HepG2 (cell line): Measurements from ENCODE around the gene RPTOR. TPM values are rescaled to one million over a fixed set of nuclear protein-coding genes. Genes with fewer than 3 reads are reported as not detected.

ENCODE experiments used
- CBFB ChIP-seq: sonication (generic); formaldehyde crosslinking; IDR thresholded peaks from 2 replicates; pipeline ENCODE4 v1.4.0; 2020; ENCODE audit warnings: missing genetic modification reagents
- CBX5 ChIP-seq: sonication (generic); formaldehyde crosslinking; IDR thresholded peaks from 2 replicates; pipeline ENCODE4 v1.4.0; 2020; ENCODE audit warnings: missing genetic modification reagents, borderline replicate concordance
- KAT2B ChIP-seq: fragments of 150-350 bp; IDR thresholded peaks from 2 replicates; pipeline ENCODE4 v1.6.1; 2014; ENCODE audit warnings: low read depth, low read length, borderline replicate concordance
- KLF16 ChIP-seq, 2 experiments: sonication (generic) in 1 of 2; formaldehyde crosslinking in 1 of 2; IDR thresholded peaks; 2 replicates each; pipeline versions ENCODE4 v1.6.1 to v1.8.0; 2016 to 2023; ENCODE audit warnings: missing genetic modification reagents in 2 of 2, missing compliant biosample characterization in 1 of 2
- PPARG ChIP-seq: conservative IDR thresholded peaks from 2 replicates; pipeline ENCODE4 v1.6.1; 2016; ENCODE audit warnings: missing biosample characterization, missing genetic modification reagents
- SAFB2 ChIP-seq: sonication (generic); formaldehyde crosslinking; IDR thresholded peaks from 2 replicates; pipeline ENCODE4 v1.5.1; 2020; ENCODE audit warnings: missing genetic modification reagents, low read depth, mild to moderate bottlenecking, borderline replicate concordance
- SALL1 ChIP-seq: sonication (generic); formaldehyde crosslinking; IDR thresholded peaks from 2 replicates; pipeline ENCODE4 v1.8.0; 2022; ENCODE audit warnings: mild to moderate bottlenecking, missing genetic modification reagents
- SOX5 ChIP-seq: IDR thresholded peaks from 2 replicates; pipeline ENCODE4 v1.6.1; 2016; ENCODE audit warnings: borderline replicate concordance
- SP140L ChIP-seq: sonication (generic); formaldehyde crosslinking; IDR thresholded peaks from 2 replicates; pipeline ENCODE4 v1.4.0; 2020; ENCODE audit warnings: missing genetic modification reagents, borderline replicate concordance
- SSRP1 ChIP-seq: IDR thresholded peaks from 2 replicates; pipeline ENCODE4 v1.6.1; 2016; ENCODE audit warnings: control low read depth
- STAT5B ChIP-seq: sonication (generic); formaldehyde crosslinking; IDR thresholded peaks from 2 replicates; pipeline ENCODE4 v1.4.0; 2020; ENCODE audit warnings: missing genetic modification reagents
- TBX3 ChIP-seq: fragments of 450-650 bp; IDR thresholded peaks from 2 replicates; pipeline ENCODE4 v1.6.1; 2017; ENCODE audit warnings: antibody characterized with exemption, mild to moderate bottlenecking, inconsistent platforms, borderline replicate concordance
- ZFP1 ChIP-seq: IDR thresholded peaks from 2 replicates; pipeline ENCODE4 v1.6.1; 2016
- ZFP82 ChIP-seq: sonication (generic); formaldehyde crosslinking; IDR thresholded peaks from 2 replicates; pipeline ENCODE4 v1.5.1; 2020; ENCODE audit warnings: mild to moderate bottlenecking, missing genetic modification reagents, borderline replicate concordance
- ZNF24 ChIP-seq: fragments of 450-650 bp; IDR thresholded peaks from 2 replicates; pipeline ENCODE4 v1.6.1; 2017; ENCODE audit warnings: antibody characterized with exemption, mild to moderate bottlenecking
- ZNF367 ChIP-seq: sonication (generic); formaldehyde crosslinking; IDR thresholded peaks from 2 replicates; pipeline ENCODE4 v1.4.0; 2020; ENCODE audit warnings: missing genetic modification reagents, borderline replicate concordance
- ZNF781 ChIP-seq: sonication (generic); formaldehyde crosslinking; IDR thresholded peaks from 2 replicates; pipeline ENCODE4 v1.5.1; 2020; ENCODE audit warnings: borderline replicate concordance, mild to moderate bottlenecking, missing genetic modification reagents; ENCODE audit errors: not compliant biosample characterization
- ZNF816 ChIP-seq: sonication (generic); formaldehyde crosslinking; IDR thresholded peaks from 2 replicates; pipeline ENCODE4 v1.8.0; 2022; ENCODE audit warnings: missing genetic modification reagents, mild to moderate bottlenecking, borderline replicate concordance
- polyA plus RNA-seq, 8 experiments: library from polyadenylated mRNA; depleted of rRNA in 3 of 8; stranded (reverse) in 7 of 8; unstranded in 1 of 8; fragments of >200 nt; fragmentation: Illumina TruSeq in 4 of 8; extraction: Trizol in 4 of 8; gene quantifications; 2 replicates each; pipeline versions ENCODE4 v1.2.1 to v1.2.3, GENCODE V29; 2011 to 2016; ENCODE audit warnings: low read depth in 4 of 8, missing spikeins in 1 of 8, mixed read lengths in 1 of 8; ENCODE audit not compliant: insufficient read depth in 1 of 8
- total RNA-seq, 5 experiments: library from RNA; depleted of rRNA; stranded (reverse); fragments of >200 nt; fragmentation: Illumina TruSeq; extraction: Trizol; gene quantifications; 2 replicates each; pipeline ENCODE4 v1.2.3, GENCODE V29; 2016; ENCODE audit warnings: low read depth in 1 of 5
- TF ChIP-seq, protein P1 (sequence below): sonication (generic); formaldehyde crosslinking; IDR thresholded peaks from 2 replicates; pipeline ENCODE4 v1.5.0; 2020; ENCODE audit warnings: mild to moderate bottlenecking, missing genetic modification reagents, borderline replicate concordance
- TF ChIP-seq, protein P2 (sequence below): sonication (generic); formaldehyde crosslinking; IDR thresholded peaks from 2 replicates; pipeline ENCODE4 v1.8.0; 2022; ENCODE audit warnings: missing genetic modification reagents, mild to moderate bottlenecking, inconsistent platforms, borderline replicate concordance
- TF ChIP-seq, protein P3 (sequence below): sonication (generic); formaldehyde crosslinking; IDR thresholded peaks from 2 replicates; pipeline ENCODE4 v1.8.0; 2022; ENCODE audit warnings: mild to moderate bottlenecking, missing genetic modification reagents

The RPTOR gene
- total and polyA plus RNA-seq, 2 of the 13 experiments (the other 11 are each of a cell fraction or from before 2014, with no cell fraction given), result 6.6 to 25.3 TPM

DNA sequence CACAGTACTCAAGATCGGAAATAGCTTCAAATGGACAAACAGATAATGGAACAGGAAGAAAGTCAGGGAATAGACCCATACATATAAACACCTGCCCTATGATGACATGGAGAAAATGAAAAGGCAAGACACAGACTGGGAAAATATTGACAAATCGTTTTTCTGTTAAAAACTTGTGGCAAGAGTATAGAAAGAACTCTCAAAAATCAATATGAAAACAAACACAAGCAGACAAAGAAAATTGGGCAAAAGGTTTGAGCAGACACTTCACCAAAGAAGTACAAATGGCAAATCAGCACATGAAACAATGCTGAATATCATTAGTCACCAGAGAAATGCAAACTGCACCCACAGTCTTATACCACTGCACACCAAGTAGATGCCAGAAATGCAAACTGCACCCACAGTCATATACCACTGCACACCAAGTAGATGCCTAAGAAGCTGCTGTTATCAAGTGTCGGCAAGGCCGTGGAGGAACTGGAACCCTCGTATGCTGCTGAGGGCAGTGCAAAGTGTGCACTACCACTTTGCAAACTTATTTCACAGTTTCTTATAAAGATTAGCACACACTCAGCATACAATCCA is 323.5 kb downstream of the RPTOR start (continued):
- TF ChIP-seq ZFP82 (CRISPR knock-in tag), result no peak
- TF ChIP-seq SSRP1, result no peak
- TF ChIP-seq STAT5B (CRISPR knock-in tag), result no peak
- no peak for TF ChIP-seq ZNF367
- TF ChIP-seq CBX5 (CRISPR knock-in tag), result no peak
- TF ChIP-seq PPARG (CRISPR knock-in tag), result peak; percentile 87
- no peak for TF ChIP-seq ZFP1 (CRISPR knock-in tag)
- TF ChIP-seq, protein P1, sequence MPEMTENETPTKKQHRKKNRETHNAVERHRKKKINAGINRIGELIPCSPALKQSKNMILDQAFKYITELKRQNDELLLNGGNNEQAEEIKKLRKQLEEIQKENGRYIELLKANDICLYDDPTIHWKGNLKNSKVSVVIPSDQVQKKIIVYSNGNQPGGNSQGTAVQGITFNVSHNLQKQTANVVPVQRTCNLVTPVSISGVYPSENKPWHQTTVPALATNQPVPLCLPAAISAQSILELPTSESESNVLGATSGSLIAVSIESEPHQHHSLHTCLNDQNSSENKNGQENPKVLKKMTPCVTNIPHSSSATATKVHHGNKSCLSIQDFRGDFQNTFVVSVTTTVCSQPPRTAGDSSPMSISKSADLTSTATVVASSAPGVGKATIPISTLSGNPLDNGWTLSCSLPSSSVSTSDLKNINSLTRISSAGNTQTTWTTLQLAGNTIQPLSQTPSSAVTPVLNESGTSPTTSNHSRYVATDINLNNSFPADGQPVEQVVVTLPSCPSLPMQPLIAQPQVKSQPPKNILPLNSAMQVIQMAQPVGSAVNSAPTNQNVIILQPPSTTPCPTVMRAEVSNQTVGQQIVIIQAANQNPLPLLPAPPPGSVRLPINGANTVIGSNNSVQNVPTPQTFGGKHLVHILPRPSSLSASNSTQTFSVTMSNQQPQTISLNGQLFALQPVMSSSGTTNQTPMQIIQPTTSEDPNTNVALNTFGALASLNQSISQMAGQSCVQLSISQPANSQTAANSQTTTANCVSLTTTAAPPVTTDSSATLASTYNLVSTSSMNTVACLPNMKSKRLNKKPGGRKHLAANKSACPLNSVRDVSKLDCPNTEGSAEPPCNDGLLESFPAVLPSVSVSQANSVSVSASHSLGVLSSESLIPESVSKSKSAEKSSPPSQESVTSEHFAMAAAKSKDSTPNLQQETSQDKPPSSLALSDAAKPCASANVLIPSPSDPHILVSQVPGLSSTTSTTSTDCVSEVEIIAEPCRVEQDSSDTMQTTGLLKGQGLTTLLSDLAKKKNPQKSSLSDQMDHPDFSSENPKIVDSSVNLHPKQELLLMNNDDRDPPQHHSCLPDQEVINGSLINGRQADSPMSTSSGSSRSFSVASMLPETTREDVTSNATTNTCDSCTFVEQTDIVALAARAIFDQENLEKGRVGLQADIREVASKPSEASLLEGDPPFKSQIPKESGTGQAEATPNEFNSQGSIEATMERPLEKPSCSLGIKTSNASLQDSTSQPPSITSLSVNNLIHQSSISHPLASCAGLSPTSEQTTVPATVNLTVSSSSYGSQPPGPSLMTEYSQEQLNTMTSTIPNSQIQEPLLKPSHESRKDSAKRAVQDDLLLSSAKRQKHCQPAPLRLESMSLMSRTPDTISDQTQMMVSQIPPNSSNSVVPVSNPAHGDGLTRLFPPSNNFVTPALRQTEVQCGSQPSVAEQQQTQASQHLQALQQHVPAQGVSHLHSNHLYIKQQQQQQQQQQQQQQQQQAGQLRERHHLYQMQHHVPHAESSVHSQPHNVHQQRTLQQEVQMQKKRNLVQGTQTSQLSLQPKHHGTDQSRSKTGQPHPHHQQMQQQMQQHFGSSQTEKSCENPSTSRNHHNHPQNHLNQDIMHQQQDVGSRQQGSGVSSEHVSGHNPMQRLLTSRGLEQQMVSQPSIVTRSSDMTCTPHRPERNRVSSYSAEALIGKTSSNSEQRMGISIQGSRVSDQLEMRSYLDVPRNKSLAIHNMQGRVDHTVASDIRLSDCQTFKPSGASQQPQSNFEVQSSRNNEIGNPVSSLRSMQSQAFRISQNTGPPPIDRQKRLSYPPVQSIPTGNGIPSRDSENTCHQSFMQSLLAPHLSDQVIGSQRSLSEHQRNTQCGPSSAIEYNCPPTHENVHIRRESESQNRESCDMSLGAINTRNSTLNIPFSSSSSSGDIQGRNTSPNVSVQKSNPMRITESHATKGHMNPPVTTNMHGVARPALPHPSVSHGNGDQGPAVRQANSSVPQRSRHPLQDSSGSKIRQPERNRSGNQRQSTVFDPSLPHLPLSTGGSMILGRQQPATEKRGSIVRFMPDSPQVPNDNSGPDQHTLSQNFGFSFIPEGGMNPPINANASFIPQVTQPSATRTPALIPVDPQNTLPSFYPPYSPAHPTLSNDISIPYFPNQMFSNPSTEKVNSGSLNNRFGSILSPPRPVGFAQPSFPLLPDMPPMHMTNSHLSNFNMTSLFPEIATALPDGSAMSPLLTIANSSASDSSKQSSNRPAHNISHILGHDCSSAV (CRISPR knock-in tag), result no peak
- no peak for TF ChIP-seq SAFB2 (CRISPR knock-in tag)
- no peak for TF ChIP-seq ZNF24
- TF ChIP-seq CBFB (CRISPR knock-in tag), result no peak
- peak; percentile 38; the same call in 1 of the 2 replicates for TF ChIP-seq SOX5 (CRISPR knock-in tag)
- TF ChIP-seq, protein P2, sequence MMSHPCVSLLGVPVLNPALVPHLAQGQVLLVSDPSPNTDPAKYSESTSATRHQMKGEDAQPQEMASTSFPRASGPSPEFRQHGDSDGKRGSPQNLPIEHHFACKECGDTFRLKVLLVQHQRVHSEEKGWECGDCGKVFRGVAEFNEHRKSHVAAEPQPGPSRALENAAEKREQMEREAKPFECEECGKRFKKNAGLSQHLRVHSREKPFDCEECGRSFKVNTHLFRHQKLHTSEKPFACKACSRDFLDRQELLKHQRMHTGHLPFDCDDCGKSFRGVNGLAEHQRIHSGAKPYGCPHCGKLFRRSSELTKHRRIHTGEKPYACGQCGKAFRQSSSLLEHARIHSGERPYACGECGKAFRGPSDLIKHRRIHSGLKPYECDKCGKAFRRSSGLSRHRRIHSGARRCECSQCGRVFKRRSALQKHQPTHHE (CRISPR knock-in tag), result no peak
- no peak for TF ChIP-seq KLF16 (CRISPR knock-in tag; IDR thresholded peaks at IDR 0.05)
- TF ChIP-seq KAT2B, result peak; percentile 45; the same call in 1 of the 2 replicates
- TF ChIP-seq ZNF816, result no peak
- TF ChIP-seq SALL1, result no peak
- no peak for TF ChIP-seq SP140L (CRISPR knock-in tag)
- TF ChIP-seq TBX3, result peak; percentile 36; the same call in 1 of the 2 replicates
- TF ChIP-seq ZNF781, result no peak
- TF ChIP-seq, protein P3, sequence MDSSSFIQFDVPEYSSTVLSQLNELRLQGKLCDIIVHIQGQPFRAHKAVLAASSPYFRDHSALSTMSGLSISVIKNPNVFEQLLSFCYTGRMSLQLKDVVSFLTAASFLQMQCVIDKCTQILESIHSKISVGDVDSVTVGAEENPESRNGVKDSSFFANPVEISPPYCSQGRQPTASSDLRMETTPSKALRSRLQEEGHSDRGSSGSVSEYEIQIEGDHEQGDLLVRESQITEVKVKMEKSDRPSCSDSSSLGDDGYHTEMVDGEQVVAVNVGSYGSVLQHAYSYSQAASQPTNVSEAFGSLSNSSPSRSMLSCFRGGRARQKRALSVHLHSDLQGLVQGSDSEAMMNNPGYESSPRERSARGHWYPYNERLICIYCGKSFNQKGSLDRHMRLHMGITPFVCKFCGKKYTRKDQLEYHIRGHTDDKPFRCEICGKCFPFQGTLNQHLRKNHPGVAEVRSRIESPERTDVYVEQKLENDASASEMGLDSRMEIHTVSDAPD (CRISPR knock-in tag), result no peak
